Thoracic aorta (tissue), 2 donors: ENCODE results near the gene LCAT. TPM values are rescaled to one million over a fixed set of nuclear protein-coding genes. Genes with fewer than 3 reads are reported as not detected.
A peak's percentile ranks its signal among the peaks of the same experiment; 100 is the strongest.
"Not testable (repeated sequence)": the region's sequence is repeated elsewhere in the genome, so short reads cannot be mapped to it uniquely, and the experiment has no call there.

Source experiments
- ATAC-seq: fragments of 150-250 bp; one replicate; pipeline ENCODE4 v1.8.0; 2017; ENCODE audit warnings: low read depth; ENCODE audit not compliant: insufficient number of reproducible peaks, low FRiP score
- DNase-seq: peaks from one replicate; pipeline ENCODE4 v3.0.0-alpha.2; 2020; ENCODE audit warnings: low spot score
- H3K27ac ChIP-seq, 2 donors: fragments of 200-600 bp; sonication (generic); 1 replicate in 1 of 2; 2 replicates in 1 of 2; pipeline ENCODE4 v1.5.1; 2016; ENCODE audit warnings: mild to moderate bottlenecking in 2 of 2, moderate library complexity in 2 of 2
- H3K27me3 ChIP-seq: fragments of 200-600 bp; sonication (generic); replicated peaks from 2 replicates; pipeline ENCODE4 v1.6.0; 2016; ENCODE audit warnings: mild to moderate bottlenecking; ENCODE audit not compliant: insufficient read depth
- H3K36me3 ChIP-seq: fragments of 200-600 bp; sonication (generic); one replicate; pipeline ENCODE4 v1.5.1; 2016
- H3K4me1 ChIP-seq, 2 donors: fragments of 200-600 bp; sonication (generic); 1 replicate in 1 of 2; 2 replicates in 1 of 2; pipeline versions ENCODE4 v1.5.1 to v1.6.0; 2016; ENCODE audit warnings: low read depth in 2 of 2, mild to moderate bottlenecking in 1 of 2; ENCODE audit not compliant: control insufficient read depth in 1 of 2
- H3K4me3 ChIP-seq: fragments of 200-600 bp; sonication (generic); 2 replicates; pipeline ENCODE4 v1.5.1; 2016; ENCODE audit warnings: mild to moderate bottlenecking
- H3K9me3 ChIP-seq: fragments of 200-600 bp; sonication (generic); 2 replicates; pipeline ENCODE4 v1.5.1; 2016
- CTCF ChIP-seq: fragments of 200-600 bp; sonication (generic); IDR thresholded peaks from one replicate; pipeline ENCODE4 v1.5.1; 2019; ENCODE audit warnings: antibody characterized with exemption
- total RNA-seq, 2 donors: library from RNA; depleted of rRNA; stranded (reverse); fragments of >200 nt; gene quantifications; one replicate each; pipeline versions ENCODE4 v1.1.0 to v1.2.3, GENCODE V29; 2016

The LCAT gene
- total RNA-seq, 2 donors from 2014 or later = 28.1 to 46.6 TPM

- no peak for DNase-seq
- Histone ChIP-seq H3K4me1 (no peaks in the 10 kb centered on the region), H3K9me3 (no peaks in the 10 kb centered on the region), H3K27me3 (no peaks in the 10 kb centered on the region), H3K27ac (no peak overlapping the region), H3K4me3 (no peak overlapping the region), H3K36me3 (no peaks in the 10 kb centered on the region)
- no peak for ATAC-seq
- TF ChIP-seq CTCF = no peak
Measured at GRCh38 chr16:67975321-67976105, 31.6 kb upstream of the LCAT start.

- ATAC-seq, H3K27me3 ChIP-seq, H3K4me1 ChIP-seq, H3K4me3 ChIP-seq, DNase-seq, H3K36me3 ChIP-seq, H3K9me3 ChIP-seq, H3K27ac ChIP-seq: not testable (repeated sequence)
Measured at GRCh38 chr16:67972285-67972684, 28.4 kb upstream of the LCAT start.

GRCh38 chr16:67971111-67971510 is 27.2 kb upstream of the LCAT start:
- no peak overlapping the region for H3K27ac ChIP-seq
- ATAC-seq = no peak
- H3K9me3 ChIP-seq = no peaks in the 10 kb centered on the region
- no peaks in the 10 kb centered on the region for H3K36me3 ChIP-seq
- H3K27me3 ChIP-seq = no peaks in the 10 kb centered on the region
- no peak for DNase-seq
- peaks cover 9 to 16% of the 10 kb centered on the region in 2 donors for H3K4me1 ChIP-seq
- no peak for TF ChIP-seq CTCF
- no peak overlapping the region for H3K4me3 ChIP-seq

GRCh38 chr16:67969254-67970039 is 25.5 kb upstream of the LCAT start:
- H3K4me1 ChIP-seq = peaks cover 15 to 32% of the 10 kb centered on the region in 2 donors
- H3K36me3 ChIP-seq = no peaks in the 10 kb centered on the region
- no peak for DNase-seq
- TF ChIP-seq CTCF = no peak
- H3K27ac ChIP-seq = peak overlapping the region; percentile 94 to 96
- H3K4me3 ChIP-seq = peak overlapping the region; percentile 84
- H3K9me3 ChIP-seq = no peaks in the 10 kb centered on the region
- peak; percentile 9 for ATAC-seq
- no peaks in the 10 kb centered on the region for H3K27me3 ChIP-seq

GRCh38 chr16:67968400-67969253 is 24.7 kb upstream of the LCAT start, which contains the start of gene SLC12A4:
Gene SLC12A4, minus strand, starts transcription at chr16:67968637. Its CDS starts 84 bp downstream, at chr16:67968553.
- no peaks in the 10 kb centered on the region for H3K9me3 ChIP-seq
- peak within 1 kb of the TSS; percentile 84 for H3K4me3 ChIP-seq
- H3K27ac ChIP-seq = peak within 1 kb of the TSS; percentile 94 to 96
- H3K4me1 ChIP-seq = peaks cover 24 to 41% of the 10 kb centered on the region in 2 donors
- H3K36me3 ChIP-seq = no peaks in the 10 kb centered on the region
- no peaks in the 10 kb centered on the region for H3K27me3 ChIP-seq
- ATAC-seq = peak; percentile 52
- peak; percentile 58 for DNase-seq
- TF ChIP-seq CTCF = no peak
